Fibroblast of villous mesenchyme (primary cell): Measurements from ENCODE around the gene ABCC1. TPM values are rescaled to one million over a fixed set of nuclear protein-coding genes. Genes with fewer than 3 reads are reported as not detected.
A peak's percentile ranks its signal among the peaks of the same experiment; 100 is the strongest.

Experiments
- DNase-seq: peaks from one replicate; pipeline ENCODE4 v3.0.0-alpha.2; 2010; ENCODE audit warnings: low read depth
- H3K4me3 ChIP-seq: 2 replicates; pipeline ENCODE4 v1.5.1; 2011; ENCODE audit warnings: low read depth, mild to moderate bottlenecking, low read length
- CTCF ChIP-seq: IDR thresholded peaks from 2 replicates; pipeline ENCODE4 v1.5.1; 2012; ENCODE audit warnings: low read depth, mild to moderate bottlenecking, low read length; ENCODE audit not compliant: insufficient read depth
- total RNA-seq: library from RNA; depleted of rRNA; stranded (reverse); fragments of >200 nt; gene quantifications from 2 replicates; pipeline ENCODE4 v1.2.3, GENCODE V29; 2012

Gene ABCC1
- total RNA-seq, 1 donor = 34.1 TPM

DNA sequence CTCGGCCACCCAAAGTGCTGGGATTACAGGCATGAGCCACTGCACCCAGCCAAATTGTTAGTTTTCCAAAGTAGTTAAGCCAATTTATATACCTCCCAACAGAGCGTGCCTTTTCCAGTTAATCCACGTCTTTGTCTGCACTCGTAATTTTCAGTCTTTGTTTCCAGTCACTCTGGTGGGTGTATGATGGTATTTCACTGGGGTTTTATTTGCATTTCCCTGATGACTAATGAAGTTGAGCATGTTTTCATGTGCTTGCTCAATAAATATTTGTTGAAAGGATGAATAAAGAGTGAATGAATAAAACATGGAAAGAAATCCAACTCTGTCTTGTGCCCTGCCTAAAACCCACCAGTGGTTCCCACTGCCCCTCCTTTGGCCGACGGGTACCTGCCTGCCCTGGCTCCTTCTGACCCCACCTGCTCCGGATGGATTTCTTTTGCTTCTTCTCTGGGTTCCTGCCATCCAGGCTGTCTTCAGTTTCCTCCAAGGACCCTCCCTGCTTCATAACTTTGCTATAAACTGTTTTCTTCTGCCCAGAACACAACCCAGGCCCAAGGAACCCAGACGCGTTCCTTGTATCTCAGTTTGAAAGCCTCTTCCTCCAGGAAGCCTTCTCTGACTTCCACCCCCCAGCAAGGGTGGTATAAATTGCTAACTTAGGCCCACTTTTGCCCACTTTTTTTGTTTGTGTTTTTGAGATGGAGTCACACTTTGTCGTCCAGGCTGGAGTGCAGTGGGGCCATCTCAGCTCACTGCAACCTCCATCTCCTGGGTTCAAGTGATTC, 3.0 kb upstream of the ABCC1 start:
- no peak for TF ChIP-seq CTCF
- no peak overlapping the region for H3K4me3 ChIP-seq
- DNase-seq = peak; percentile 73

GRCh38 chr16:15947983-15948509, 1.4 kb upstream of the ABCC1 start:
- DNase-seq = no peak
- no peak overlapping the region for H3K4me3 ChIP-seq
- TF ChIP-seq CTCF = no peak

DNA sequence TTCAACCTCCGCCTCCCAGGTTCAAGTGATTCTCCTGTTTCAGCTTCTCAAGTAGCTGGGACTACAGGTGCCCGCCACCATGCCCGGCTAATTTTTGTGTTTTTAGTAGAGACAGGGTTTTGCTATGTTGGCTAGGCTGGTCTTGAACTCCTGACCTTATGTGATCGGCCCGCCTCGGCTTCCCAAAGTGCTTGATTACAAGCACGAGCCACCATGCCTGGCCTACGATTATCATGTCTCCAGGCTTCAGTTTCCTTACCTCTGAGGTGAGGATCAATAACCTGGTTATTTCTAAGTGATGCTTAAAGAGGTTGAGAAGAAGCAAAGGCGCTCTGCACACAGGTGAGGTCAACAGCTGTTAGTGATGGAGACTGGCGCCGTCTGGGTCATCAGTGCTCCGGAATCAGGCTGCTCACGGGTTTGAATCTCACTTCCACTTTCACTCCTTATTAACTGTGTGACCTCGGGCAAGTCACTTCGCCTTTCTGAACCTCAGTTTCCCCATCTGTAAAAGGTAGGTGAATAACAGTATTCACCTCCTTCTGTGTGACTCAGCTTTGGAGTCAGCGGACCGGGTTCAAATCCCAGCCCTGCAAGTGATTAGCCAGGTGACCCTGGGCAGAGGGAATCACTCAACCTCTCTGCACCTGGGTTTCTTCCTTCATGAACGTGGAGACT, 745 bp upstream of the ABCC1 start:
- no peak for TF ChIP-seq CTCF

DNA sequence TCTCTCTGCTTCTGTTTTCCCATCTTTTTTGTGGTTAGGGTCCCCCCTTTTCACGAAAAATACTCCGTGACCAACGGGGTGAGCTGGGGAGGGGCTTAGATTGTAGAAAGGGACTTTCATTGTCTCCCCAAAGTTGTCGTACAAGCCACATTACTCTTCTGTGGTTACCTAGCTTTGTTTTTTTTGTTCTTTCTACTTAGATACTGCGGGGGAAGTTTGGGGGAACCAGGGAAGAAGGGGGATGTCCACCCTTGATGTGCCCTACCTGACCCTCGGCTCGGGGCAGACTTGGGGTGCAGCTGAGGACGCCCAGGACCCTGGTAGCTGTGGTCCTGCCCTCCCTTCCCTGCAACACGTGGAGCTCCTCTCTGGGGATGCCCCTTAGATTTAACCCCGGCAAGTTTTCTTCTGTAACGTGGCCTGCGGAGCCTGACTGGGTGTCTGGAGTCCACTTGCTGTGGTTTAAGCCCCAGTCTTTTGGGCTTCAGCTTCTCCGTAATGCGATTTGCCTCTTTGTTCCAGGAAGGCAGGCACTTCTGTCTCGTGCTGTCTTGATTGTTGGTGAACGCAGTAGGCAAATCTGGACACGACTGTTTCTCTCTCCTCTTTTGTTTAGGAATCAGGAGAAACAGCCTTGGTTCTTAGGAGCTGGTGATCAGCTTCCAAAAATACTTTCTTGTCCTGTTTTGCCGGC, 892 bp downstream of the ABCC1 start:
- H3K4me3 ChIP-seq = peak overlapping the region; percentile 86
- TF ChIP-seq CTCF = no peak
- DNase-seq = peak; percentile 59

More for the DNA sequence above, 745 bp upstream of the ABCC1 start:
- H3K4me3 ChIP-seq = peak overlapping the region; percentile 65
- no peak for DNase-seq

GRCh38 chr16:15950869-15951268, 1.5 kb downstream of the ABCC1 start:
- no peak for TF ChIP-seq CTCF
- H3K4me3 ChIP-seq = peak overlapping the region; percentile 86
- DNase-seq = no peak

DNA sequence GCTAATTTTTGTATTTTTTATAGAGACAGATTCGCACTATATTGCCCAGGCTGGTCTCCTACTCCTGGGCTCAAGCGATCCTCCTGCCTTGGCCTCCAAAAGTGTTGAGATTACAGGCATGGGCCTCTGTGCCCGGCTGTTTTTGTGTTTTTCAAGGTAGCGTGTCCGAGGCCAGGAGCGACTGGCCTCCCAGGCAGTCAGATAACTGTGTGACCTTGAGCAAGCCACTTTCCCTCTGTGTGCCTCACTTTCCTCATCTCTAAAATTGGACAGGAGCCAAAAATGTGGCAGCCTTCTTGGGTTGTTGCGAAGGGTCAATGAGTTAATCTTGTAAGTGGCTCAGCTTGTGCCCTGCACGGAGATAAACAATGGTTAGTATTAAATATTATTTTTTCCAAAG, 2.4 kb downstream of the ABCC1 start:
- DNase-seq = no peak
- TF ChIP-seq CTCF = no peak
- no peak overlapping the region for H3K4me3 ChIP-seq
